ENCODE results near the gene MS4A12.
"Not testable (repeated sequence)": the region's sequence is repeated elsewhere in the genome, so short reads cannot be mapped to it uniquely, and the experiment has no call there.

Gene MS4A12

GRCh38 chr11:60513496-60514460 lies 21.2 kb downstream of the MS4A12 start:
- peak; percentile 2 for DNase-seq

GRCh38 chr11:60515144-60515855 lies 22.7 kb downstream of the MS4A12 start, which contains the start of gene MS4A13:
MS4A13 (plus strand) TSS chr11:60515392; CDS start chr11:60518084, 2,692 bp downstream.
- no peak for DNase-seq

DNA sequence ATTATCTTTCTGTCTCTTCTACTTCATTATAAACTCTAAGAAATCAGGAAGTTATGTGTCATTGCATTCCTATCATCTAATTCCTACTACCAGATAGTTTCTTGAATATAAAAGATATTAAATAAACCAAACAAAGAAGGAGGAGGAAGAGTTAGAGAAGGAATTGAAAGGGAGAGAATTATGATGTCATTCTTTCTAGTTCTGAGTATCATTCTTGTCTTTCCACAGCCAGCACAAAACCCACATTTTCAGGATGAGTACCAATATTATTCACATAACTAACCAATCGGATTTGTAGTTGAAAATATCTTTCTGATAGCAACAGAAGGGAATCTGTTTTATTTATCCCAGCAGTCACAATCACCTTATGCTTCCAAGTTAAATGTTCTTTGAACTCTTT lies 35.9 kb downstream of the MS4A12 start:
- DNase-seq, result no peak

DNA sequence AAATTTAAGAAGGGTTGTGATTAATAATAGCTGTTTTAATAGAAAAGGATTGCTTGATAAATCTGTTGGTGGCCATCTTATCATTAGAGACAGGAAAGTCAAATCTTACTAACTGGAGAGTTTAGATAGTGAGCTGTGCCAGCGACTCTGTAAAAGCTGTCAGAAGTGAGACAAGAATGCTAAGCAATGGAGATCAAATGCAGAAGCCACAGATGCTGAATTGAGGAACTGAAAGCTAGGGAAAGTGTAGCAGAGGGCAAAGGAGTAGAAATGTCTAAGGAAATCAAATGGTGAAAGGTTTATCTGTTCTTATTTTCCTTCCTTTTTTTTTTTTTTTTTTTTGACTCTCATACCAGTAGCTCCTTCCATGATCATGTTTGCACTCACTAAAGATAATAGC lies 36.4 kb downstream of the MS4A12 start:
- DNase-seq, result peak; percentile 33

DNA sequence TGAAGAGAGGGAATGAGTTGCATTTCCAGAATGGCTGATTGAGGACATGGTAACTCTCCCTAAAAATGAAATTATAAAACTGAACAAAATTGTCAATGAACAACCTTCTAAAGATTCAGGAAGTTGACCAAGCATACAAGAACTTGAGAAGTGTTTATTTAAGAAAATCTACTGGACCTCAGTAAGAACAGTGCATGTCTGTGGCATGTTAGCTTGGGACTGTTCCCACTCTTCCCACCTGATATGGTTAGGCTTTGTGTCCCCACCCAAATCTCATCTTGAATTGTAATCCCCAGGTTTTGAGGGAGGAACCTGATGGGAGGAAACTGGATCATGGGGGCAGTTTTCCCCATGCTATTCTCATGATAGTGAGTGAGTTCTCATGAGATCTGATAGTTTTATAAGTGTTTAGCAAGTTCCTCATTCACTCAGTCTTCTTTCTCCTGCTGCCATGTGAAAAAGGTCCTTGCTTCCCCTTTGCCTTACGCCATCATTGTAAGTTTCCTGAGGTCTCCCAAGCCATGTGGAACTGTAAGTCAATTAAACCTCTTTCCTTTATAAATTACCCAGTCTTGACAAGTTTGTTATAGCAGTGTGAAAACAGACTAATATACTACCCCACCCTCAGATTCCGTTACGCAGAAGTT lies 38.0 kb downstream of the MS4A12 start:
- no peak for DNase-seq

GRCh38 chr11:60532383-60532782 lies 39.8 kb downstream of the MS4A12 start:
- not testable (repeated sequence) for DNase-seq

DNA sequence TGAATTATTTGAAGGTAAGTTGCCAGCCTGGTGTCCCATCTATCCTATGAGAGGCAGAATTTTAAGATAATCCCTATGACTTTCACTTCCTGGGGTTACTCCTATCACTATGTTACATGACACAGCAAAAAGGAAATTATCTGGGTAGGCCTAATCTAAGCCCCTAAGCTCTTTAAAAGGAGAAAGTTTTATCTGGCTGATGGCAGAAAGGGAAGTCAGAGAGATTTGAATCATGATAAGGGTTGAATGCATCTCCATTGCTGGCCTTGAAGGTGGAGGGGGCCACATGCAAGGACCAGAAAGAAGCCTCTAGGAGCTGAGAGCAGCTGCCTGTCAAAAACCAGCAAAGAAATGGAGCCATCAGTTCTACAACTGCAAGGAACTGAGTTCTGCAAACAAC lies 46.0 kb downstream of the MS4A12 start:
- DNase-seq, result not testable (repeated sequence)

DNA sequence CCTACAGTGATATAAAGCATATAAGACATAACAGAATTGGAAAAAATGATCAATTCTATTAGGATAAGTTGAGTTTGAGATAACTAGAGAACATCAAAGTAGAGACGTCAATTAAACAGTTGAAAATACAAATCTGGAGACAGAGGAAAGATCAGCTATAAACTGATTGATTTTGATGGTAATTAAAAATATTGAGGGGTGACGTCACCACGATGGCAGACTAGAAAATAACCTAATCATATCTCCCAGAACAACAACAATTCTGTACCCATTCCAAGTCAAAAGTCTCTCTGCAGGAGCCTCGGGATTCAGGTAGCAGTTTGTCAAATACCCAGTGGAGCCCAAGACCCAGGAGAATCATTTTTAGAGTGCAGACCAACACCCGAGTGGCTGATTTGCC lies 51.5 kb downstream of the MS4A12 start:
- no peak for DNase-seq

All from hematopoietic multipotent progenitor cell treated with erythropoietin and hydrocortisone succinate and interleukin-3 and kit ligand, for 6 days (in vitro differentiated cells).